H9 (cell line): ENCODE results near the gene ESPL1. TPM values are rescaled to one million over a fixed set of nuclear protein-coding genes. Genes with fewer than 3 reads are reported as not detected.

Experiments used
- DNase-seq: peaks from one replicate; pipeline ENCODE4 v3.0.0-alpha.2; 2017
- H2AFZ ChIP-seq: one replicate; pipeline ENCODE4 v1.6.1; 2013; ENCODE audit warnings: mild to moderate bottlenecking, low read length, control low read depth, moderate library complexity
- H2AK5ac ChIP-seq: 2 replicates; pipeline ENCODE4 v1.6.1; 2013; ENCODE audit warnings: low read length, control low read depth, mixed read lengths; ENCODE audit not compliant: insufficient read length
- H2BK120ac ChIP-seq: one replicate; pipeline ENCODE4 v1.6.1; 2013; ENCODE audit warnings: low read depth, mild to moderate bottlenecking, low read length, control low read depth, inconsistent platforms; ENCODE audit not compliant: poor library complexity, severe bottlenecking
- H2BK12ac ChIP-seq: 2 replicates; pipeline ENCODE4 v1.6.1; 2013; ENCODE audit warnings: low read length, control low read depth, mixed read lengths, low read depth; ENCODE audit not compliant: insufficient read length
- H2BK15ac ChIP-seq: 2 replicates; pipeline ENCODE4 v1.6.1; 2013; ENCODE audit warnings: low read depth, low read length, control low read depth
- H2BK20ac ChIP-seq: one replicate; pipeline ENCODE4 v1.6.1; 2013; ENCODE audit warnings: low read depth, mild to moderate bottlenecking, low read length, control low read depth, inconsistent platforms; ENCODE audit not compliant: poor library complexity, severe bottlenecking
- H2BK5ac ChIP-seq: 2 replicates; pipeline ENCODE4 v1.6.1; 2013; ENCODE audit warnings: low read length, control low read depth, mixed read lengths; ENCODE audit not compliant: insufficient read length
- H3K14ac ChIP-seq: 2 replicates; pipeline ENCODE4 v1.6.1; 2013; ENCODE audit warnings: low read length, control low read depth; ENCODE audit not compliant: insufficient read depth
- H3K18ac ChIP-seq: 2 replicates; pipeline ENCODE4 v1.6.1; 2013; ENCODE audit warnings: low read depth, mild to moderate bottlenecking, mixed read lengths, low read length, control low read depth; ENCODE audit not compliant: insufficient read length
- H3K23ac ChIP-seq: 2 replicates; pipeline ENCODE4 v1.6.1; 2013; ENCODE audit warnings: low read length, control low read depth, mixed read lengths, low read depth; ENCODE audit not compliant: insufficient read length
- H3K23me2 ChIP-seq: 2 replicates; pipeline ENCODE4 v1.6.1; 2013; ENCODE audit warnings: low read depth, mild to moderate bottlenecking, mixed read lengths, low read length, control low read depth; ENCODE audit not compliant: insufficient read length, poor library complexity, severe bottlenecking
- H3K27ac ChIP-seq: 2 replicates; pipeline ENCODE4 v1.5.1; 2013; ENCODE audit warnings: low read length, control low read depth, mixed read lengths, low read depth; ENCODE audit not compliant: insufficient read length
- H3K27me3 ChIP-seq: 2 replicates; pipeline ENCODE4 v1.6.1; 2013; ENCODE audit warnings: low read length, control low read depth, inconsistent platforms; ENCODE audit not compliant: insufficient read depth
- H3K4ac ChIP-seq: 2 replicates; pipeline ENCODE4 v1.6.1; 2013; ENCODE audit warnings: low read depth, mild to moderate bottlenecking, control low read depth, inconsistent platforms, low read length, moderate library complexity
- H3K4me1 ChIP-seq: 2 replicates; pipeline ENCODE4 v1.6.1; 2013; ENCODE audit warnings: low read length, control low read depth, inconsistent platforms; ENCODE audit not compliant: insufficient read depth
- H3K4me2 ChIP-seq: 2 replicates; pipeline ENCODE4 v1.6.1; 2013; ENCODE audit warnings: low read length, control low read depth, mixed read lengths; ENCODE audit not compliant: insufficient read length, insufficient read depth
- H3K56ac ChIP-seq: 2 replicates; pipeline ENCODE4 v1.6.1; 2013; ENCODE audit warnings: low read depth, mild to moderate bottlenecking, mixed read lengths, low read length, control low read depth; ENCODE audit not compliant: insufficient read length
- H3K79me1 ChIP-seq: 2 replicates; pipeline ENCODE4 v1.6.1; 2013; ENCODE audit warnings: low read depth, mild to moderate bottlenecking, moderate library complexity, low read length, control low read depth, inconsistent platforms; ENCODE audit not compliant: insufficient read depth, poor library complexity, severe bottlenecking
- H3K79me2 ChIP-seq: 2 replicates; pipeline ENCODE4 v1.6.1; 2013; ENCODE audit warnings: low read length, control low read depth, inconsistent platforms; ENCODE audit not compliant: insufficient read depth
- H3K9ac ChIP-seq: 2 replicates; pipeline ENCODE4 v1.6.1; 2013; ENCODE audit warnings: low read length, control low read depth, mixed read lengths; ENCODE audit not compliant: insufficient read length; ENCODE audit errors: extremely low read depth
- H3K9me3 ChIP-seq: one replicate; pipeline ENCODE4 v1.6.1; 2013; ENCODE audit warnings: low read depth, low read length, inconsistent platforms; ENCODE audit not compliant: control insufficient read depth
- H3T11ph ChIP-seq: one replicate; pipeline ENCODE4 v1.6.1; 2013; ENCODE audit warnings: mild to moderate bottlenecking, low read length, control low read depth, inconsistent platforms
- H4K20me1 ChIP-seq: one replicate; pipeline ENCODE4 v1.6.1; 2013; ENCODE audit not compliant: control insufficient read depth, insufficient read length, insufficient read depth
- H4K5ac ChIP-seq: 2 replicates; pipeline ENCODE4 v1.6.1; 2013; ENCODE audit warnings: low read depth, mild to moderate bottlenecking, mixed read lengths, low read length, control low read depth; ENCODE audit not compliant: insufficient read length
- H4K8ac ChIP-seq: replicated peaks from 2 replicates; pipeline ENCODE4 v1.6.1; 2013; ENCODE audit warnings: low read length, control low read depth, mixed read lengths, low read depth; ENCODE audit not compliant: insufficient read length
- H4K91ac ChIP-seq: 2 replicates; pipeline ENCODE4 v1.6.1; 2013; ENCODE audit warnings: low read depth, mild to moderate bottlenecking, moderate library complexity, mixed read lengths, low read length, control low read depth; ENCODE audit not compliant: insufficient read length
- H3K27ac Mint-ChIP-seq, 3 experiments: 2 replicates in 2 of 3; 3 replicates in 1 of 3; pipeline ENCODE4 v1.8.0; 2020 to 2021; ENCODE audit warnings: mixed read lengths in 3 of 3, mild to moderate bottlenecking in 1 of 3, moderate library complexity in 1 of 3
- H3K27me3 Mint-ChIP-seq: 2 replicates; pipeline ENCODE4 v1.8.0; 2021; ENCODE audit warnings: low read depth, mild to moderate bottlenecking, moderate library complexity, mixed read lengths
- H3K36me3 Mint-ChIP-seq, 3 experiments: 2 replicates in 2 of 3; 3 replicates in 1 of 3; pipeline ENCODE4 v1.8.0; 2020 to 2021; ENCODE audit warnings: low read depth in 3 of 3, mixed read lengths in 3 of 3; ENCODE audit not compliant: insufficient read depth in 1 of 3
- H3K4me1 Mint-ChIP-seq, 2 experiments: 2 replicates each; pipeline ENCODE4 v1.8.0; 2020; ENCODE audit warnings: mixed read lengths in 2 of 2
- H3K4me3 Mint-ChIP-seq, 2 experiments: 2 replicates in 1 of 2; 3 replicates in 1 of 2; pipeline ENCODE4 v1.8.0; 2020 to 2021; ENCODE audit warnings: mild to moderate bottlenecking in 2 of 2, mixed read lengths in 2 of 2, moderate library complexity in 1 of 2
- H3K9me3 Mint-ChIP-seq, 2 experiments: 2 replicates in 1 of 2; 3 replicates in 1 of 2; pipeline ENCODE4 v1.8.0; 2020; ENCODE audit warnings: mild to moderate bottlenecking in 2 of 2, mixed read lengths in 2 of 2, moderate library complexity in 1 of 2
- CTCF ChIP-seq: fragments of 200-600 bp; sonication (generic); conservative IDR thresholded peaks from 3 replicates; pipeline ENCODE4 v1.8.0; 2021; ENCODE audit warnings: antibody characterized with exemption, mild to moderate bottlenecking
- WGBS: extraction: QIAGEN DNeasy Blood & Tissue Kit; methylation state at CpG from one replicate; pipeline ENCODE4 v1.1.7; 2013; ENCODE audit warnings: missing lambda C conversion rate, low lambda C conversion rate, mixed read lengths; ENCODE audit not compliant: insufficient read length; ENCODE audit errors: extremely low coverage; 5-methylcytosine and 5-hydroxymethylcytosine counted together
- total RNA-seq: library from RNA; stranded (reverse); gene quantifications from 2 replicates; pipeline ENCODE4 v1.2.1, GENCODE V29; 2021

The ESPL1 gene
- total RNA-seq, 1 experiment from 2014 or later = 43.2 TPM

- Histone ChIP-seq H2AK5ac (no peak overlapping the region), H2BK120ac (no peak overlapping the region), H2BK15ac (no peak overlapping the region), H2BK12ac (no peak overlapping the region), H4K91ac (no peak overlapping the region), H3K27ac (no peak overlapping the region), H3K23me2 (peaks cover 16% of the 10 kb centered on the region), H3K79me1 (no peaks in the 10 kb centered on the region), H2BK20ac (no peak overlapping the region), H3K56ac (no peak overlapping the region), H4K20me1 (no peaks in the 10 kb centered on the region), H3K79me2 (no peaks in the 10 kb centered on the region; the same call in 1 of the 2 replicates), H3K23ac (no peak overlapping the region), H3K27me3 (peaks cover 3% of the 10 kb centered on the region), H3K4me2 (no peak overlapping the region), H2BK5ac (no peak overlapping the region), H3K9me3 (no peaks in the 10 kb centered on the region), H3K9ac (no peak overlapping the region), H3K14ac (no peak overlapping the region), H4K5ac (no peak overlapping the region), H3K18ac (no peak overlapping the region), H3T11ph (no peak overlapping the region), H3K4me1 (peaks cover 22% of the 10 kb centered on the region; the same call in 1 of the 2 replicates), H4K8ac (no peak overlapping the region), H2AFZ (no peak overlapping the region), H3K4ac (no peak overlapping the region)
- no peaks in the 10 kb centered on the region for H3K36me3 Mint-ChIP-seq
- WGBS = no CpG with 5 or more reads among the region's 3 CpGs
- H3K4me1 Mint-ChIP-seq = peaks cover 61 to 65% of the 10 kb centered on the region in 2 experiments
- TF ChIP-seq CTCF = no peak
- no peak for DNase-seq
- peak overlapping the region in 1 of 2 experiments; percentile 57; a peak in 2 of 5 replicates for H3K4me3 Mint-ChIP-seq
- H3K9me3 Mint-ChIP-seq = no peaks in the 10 kb centered on the region; a peak in 1 of 5 replicates
- H3K27ac Mint-ChIP-seq = peak overlapping the region in 2 of 3 experiments; percentile 24 to 91; a peak in 3 of 7 replicates
- peaks cover 12% of the 10 kb centered on the region for H3K27me3 Mint-ChIP-seq
Measured at GRCh38 chr12:53235164-53235563, 32.9 kb upstream of the ESPL1 start.
